ENCODE measurements around the gene SIM1. TPM values are rescaled to one million over a fixed set of nuclear protein-coding genes. Genes with fewer than 3 reads are reported as not detected.

The SIM1 gene
- total RNA-seq, 3 donors from 2014 or later, result not detected

- ATAC-seq (no peak), DNase-seq (no peak)
- no peaks in the 10 kb centered on the region for H3K36me3 ChIP-seq (ENCODE audit: low read depth)
- no peak overlapping the region for H3K4me3 ChIP-seq
- H3K4me1 ChIP-seq (ENCODE audit: low read depth), result no peaks in the 10 kb centered on the region
- H3K9me3 ChIP-seq, result no peaks in the 10 kb centered on the region
- no peak for TF ChIP-seq CTCF (IDR thresholded peaks at IDR 0.05)
- intact Hi-C loops (cut with DNase I, micrococcal nuclease), result no loop called here
These were observed 4.6 kb upstream of the SIM1 start for GRCh38 chr6:100469101-100469859.

- no peak for DNase-seq
- Histone ChIP-seq H3K9me3 (no peaks in the 10 kb centered on the region), H3K4me3 (no peak overlapping the region), H3K36me3 (ENCODE audit: low read depth) (no peaks in the 10 kb centered on the region), H3K4me1 (ENCODE audit: low read depth) (no peaks in the 10 kb centered on the region)
- no peak for TF ChIP-seq CTCF (IDR thresholded peaks at IDR 0.05)
- no peak for ATAC-seq
- intact Hi-C loops (cut with DNase I, micrococcal nuclease), result no loop called here
These were observed 3.4 kb upstream of the SIM1 start for GRCh38 chr6:100468016-100468622.

- no peak for DNase-seq
- intact Hi-C loops (cut with DNase I, micrococcal nuclease), result no loop called here
- Histone ChIP-seq H3K36me3 (ENCODE audit: low read depth) (no peaks in the 10 kb centered on the region), H3K4me1 (ENCODE audit: low read depth) (no peaks in the 10 kb centered on the region), H3K4me3 (no peak overlapping the region), H3K9me3 (no peaks in the 10 kb centered on the region)
- no peak for ATAC-seq
- TF ChIP-seq CTCF (IDR thresholded peaks at IDR 0.05), result no peak
These were observed 2.7 kb upstream of the SIM1 start for GRCh38 chr6:100467129-100468015.

GRCh38 chr6:100466410-100467128 lies 1.8 kb upstream of the SIM1 start:
- ATAC-seq (no peak), DNase-seq (no peak)
- no peaks in the 10 kb centered on the region for H3K36me3 ChIP-seq (ENCODE audit: low read depth)
- TF ChIP-seq CTCF (IDR thresholded peaks at IDR 0.05), result no peak
- no peaks in the 10 kb centered on the region for H3K9me3 ChIP-seq
- no peaks in the 10 kb centered on the region for H3K4me1 ChIP-seq (ENCODE audit: low read depth)
- no peak overlapping the region for H3K4me3 ChIP-seq
- intact Hi-C loops (cut with DNase I, micrococcal nuclease), result no loop called here

- H3K9me3 ChIP-seq, result no peaks in the 10 kb centered on the region
- H3K4me3 ChIP-seq, result no peak overlapping the region
- intact Hi-C loops (cut with DNase I, micrococcal nuclease), result no loop called here
- H3K36me3 ChIP-seq (ENCODE audit: low read depth), result no peaks in the 10 kb centered on the region
- ATAC-seq, result no peak
- TF ChIP-seq CTCF (IDR thresholded peaks at IDR 0.05), result no peak
- H3K4me1 ChIP-seq (ENCODE audit: low read depth), result no peaks in the 10 kb centered on the region
- DNase-seq, result no peak
These were observed 1.1 kb upstream of the SIM1 start for GRCh38 chr6:100465701-100466409.

Measured in mucosa of descending colon (tissue), 3 donors.